DOHH2 (cell line): ENCODE results near the gene GALNTL6.

Experiments used
- H3F3A ChIP-seq: fragments of 200-600 bp; sonication (generic), shearing (Covaris generic); 2 replicates; pipeline ENCODE4 v1.6.0; 2016; ENCODE audit warnings: antibody characterized with exemption, mild to moderate bottlenecking; ENCODE audit not compliant: control insufficient read depth, insufficient read depth
- H3K27ac ChIP-seq: fragments of 200-600 bp; sonication (generic); 2 replicates; pipeline ENCODE4 v1.5.1; 2014; ENCODE audit warnings: low read depth, mild to moderate bottlenecking, low read length, moderate library complexity
- H3K27me3 ChIP-seq: fragments of 200-600 bp; sonication (generic); 2 replicates; pipeline ENCODE4 v1.6.1; 2014; ENCODE audit warnings: mild to moderate bottlenecking, low read length, mixed read lengths; ENCODE audit not compliant: control insufficient read depth
- H3K36me3 ChIP-seq: fragments of 200-600 bp; sonication (generic); 2 replicates; pipeline ENCODE4 v1.6.1; 2014; ENCODE audit warnings: mild to moderate bottlenecking, low read length, moderate library complexity, mixed read lengths; ENCODE audit not compliant: control insufficient read depth
- H3K4me1 ChIP-seq: fragments of 200-600 bp; sonication (generic); 2 replicates; pipeline ENCODE4 v1.6.1; 2014; ENCODE audit warnings: mild to moderate bottlenecking, low read length, mixed read lengths; ENCODE audit not compliant: control insufficient read depth
- H3K4me2 ChIP-seq: fragments of 200-600 bp; sonication (generic); 2 replicates; pipeline ENCODE4 v1.6.0; 2014; ENCODE audit warnings: mild to moderate bottlenecking, low read length, moderate library complexity
- H3K4me3 ChIP-seq: fragments of 200-600 bp; sonication (generic); 2 replicates; pipeline ENCODE4 v1.5.1; 2014; ENCODE audit warnings: mild to moderate bottlenecking, low read length, mixed read lengths
- H3K79me2 ChIP-seq: fragments of 200-600 bp; sonication (generic); 2 replicates; pipeline ENCODE4 v1.6.1; 2014; ENCODE audit warnings: mild to moderate bottlenecking, low read length, mixed read lengths; ENCODE audit not compliant: control insufficient read depth
- H3K9me2 ChIP-seq: fragments of 200-600 bp; sonication (generic); replicated peaks from 2 replicates; pipeline ENCODE4 v1.6.1; 2014; ENCODE audit warnings: mild to moderate bottlenecking, low read length, mixed read lengths; ENCODE audit not compliant: control insufficient read depth
- H3K9me3 ChIP-seq: fragments of 200-600 bp; sonication (generic); 2 replicates; pipeline ENCODE4 v1.6.1; 2014; ENCODE audit warnings: antibody characterized with exemption, low read length, mixed read lengths; ENCODE audit not compliant: control insufficient read depth, insufficient read depth
- H4K20me1 ChIP-seq: fragments of 200-600 bp; sonication (generic); 2 replicates; pipeline ENCODE4 v1.6.0; 2014; ENCODE audit warnings: low read depth, mild to moderate bottlenecking, antibody characterized with exemption, low read length, moderate library complexity; ENCODE audit not compliant: control insufficient read depth, insufficient read depth
- CTCF ChIP-seq: fragments of 200-600 bp; sonication (generic); IDR thresholded peaks from one replicate; pipeline ENCODE4 v1.5.1; 2014; ENCODE audit warnings: antibody characterized with exemption, mild to moderate bottlenecking, low read depth, low read length; ENCODE audit not compliant: poor library complexity, severe bottlenecking
- EZH2phosphoT487 ChIP-seq: fragments of 200-600 bp; sonication (generic); IDR thresholded peaks from 2 replicates; pipeline ENCODE4 v1.6.1; 2017; ENCODE audit warnings: borderline replicate concordance, mild to moderate bottlenecking, antibody characterized with exemption, low read length, moderate library complexity, mixed read lengths

GALNTL6 gene

GRCh38 chr4:172992648-172993378, 1179.6 kb downstream of the GALNTL6 start:
- no peaks in the 10 kb centered on the region for H4K20me1 ChIP-seq
- no peaks in the 10 kb centered on the region for H3K9me2 ChIP-seq
- peaks cover 7% of the 10 kb centered on the region; the same call in 1 of the 2 replicates for H3K27me3 ChIP-seq
- H3K27ac ChIP-seq: no peak overlapping the region
- H3K4me3 ChIP-seq: no peak overlapping the region
- no peaks in the 10 kb centered on the region for H3K9me3 ChIP-seq
- H3K4me1 ChIP-seq: no peaks in the 10 kb centered on the region
- TF ChIP-seq EZH2phosphoT487 (no peak), CTCF (no peak)
- no peaks in the 10 kb centered on the region for H3K36me3 ChIP-seq
- no peaks in the 10 kb centered on the region for H3K79me2 ChIP-seq
- no peaks in the 10 kb centered on the region for H3F3A ChIP-seq
- no peak overlapping the region for H3K4me2 ChIP-seq

GRCh38 chr4:172995161-172995560, 1182.0 kb downstream of the GALNTL6 start:
- no peaks in the 10 kb centered on the region for H3K36me3 ChIP-seq
- no peaks in the 10 kb centered on the region for H3F3A ChIP-seq
- no peaks in the 10 kb centered on the region for H3K79me2 ChIP-seq
- no peak overlapping the region for H3K4me3 ChIP-seq
- peaks cover 7% of the 10 kb centered on the region; the same call in 1 of the 2 replicates for H3K27me3 ChIP-seq
- TF ChIP-seq CTCF (no peak), EZH2phosphoT487 (no peak)
- no peaks in the 10 kb centered on the region for H3K4me1 ChIP-seq
- no peaks in the 10 kb centered on the region for H4K20me1 ChIP-seq
- no peak overlapping the region for H3K4me2 ChIP-seq
- no peaks in the 10 kb centered on the region for H3K9me3 ChIP-seq
- no peak overlapping the region for H3K27ac ChIP-seq
- no peaks in the 10 kb centered on the region for H3K9me2 ChIP-seq

GRCh38 chr4:172995704-172996103, 1182.5 kb downstream of the GALNTL6 start:
- Histone ChIP-seq H3K4me1 (no peaks in the 10 kb centered on the region), H3K9me2 (no peaks in the 10 kb centered on the region), H3K4me2 (no peak overlapping the region), H4K20me1 (no peaks in the 10 kb centered on the region), H3K9me3 (no peaks in the 10 kb centered on the region), H3K36me3 (no peaks in the 10 kb centered on the region), H3F3A (no peaks in the 10 kb centered on the region), H3K79me2 (no peaks in the 10 kb centered on the region), H3K27ac (no peak overlapping the region), H3K4me3 (no peak overlapping the region), H3K27me3 (peaks cover 7% of the 10 kb centered on the region; the same call in 1 of the 2 replicates)
- TF ChIP-seq CTCF (no peak), EZH2phosphoT487 (no peak)
